NCI-H2227 treated with DMSO at 0.1 percent for 48 hours (cell line): ENCODE measurements around the gene MMP12.
A peak's percentile ranks its signal among the peaks of the same experiment; 100 is the strongest.
"Not testable (repeated sequence)": the region's sequence is repeated elsewhere in the genome, so short reads cannot be mapped to it uniquely, and the experiment has no call there.

Experiments
- DNase-seq: peaks from one replicate; lab custom pipeline; 2025; lab: John Stamatoyannopoulos, UW

The MMP12 gene

GRCh38 chr11:102874852-102875251 lies at the start of gene MMP12:
Gene MMP12, minus strand, starts transcription at chr11:102874982. Its CDS starts 45 bp downstream, at chr11:102874937.
- no peak for DNase-seq

GRCh38 chr11:102921587-102922220 lies 46.9 kb upstream of the MMP12 start:
- no peak for DNase-seq

GRCh38 chr11:102920118-102920684 lies 45.4 kb upstream of the MMP12 start:
- no peak for DNase-seq

- DNase-seq = no peak
These were observed 40.2 kb upstream of the MMP12 start for GRCh38 chr11:102915044-102915375.

- peak; percentile 0 for DNase-seq
These were observed 39.7 kb upstream of the MMP12 start for GRCh38 chr11:102914238-102915043.

GRCh38 chr11:102912482-102912830 lies 37.7 kb upstream of the MMP12 start:
- no peak for DNase-seq

GRCh38 chr11:102911758-102912481 lies 37.1 kb upstream of the MMP12 start:
- DNase-seq = no peak

GRCh38 chr11:102905848-102906247 lies 31.1 kb upstream of the MMP12 start:
- not testable (repeated sequence) for DNase-seq

GRCh38 chr11:102903895-102904294 lies 29.1 kb upstream of the MMP12 start:
- not testable (repeated sequence) for DNase-seq

GRCh38 chr11:102900346-102900745 lies 25.6 kb upstream of the MMP12 start:
- no peak for DNase-seq

GRCh38 chr11:102891736-102892135 lies 17.0 kb upstream of the MMP12 start:
- DNase-seq = no peak

GRCh38 chr11:102886999-102887398 lies 12.2 kb upstream of the MMP12 start:
- DNase-seq = no peak

GRCh38 chr11:102883141-102883540 lies 8.4 kb upstream of the MMP12 start:
- DNase-seq = no peak

GRCh38 chr11:102882389-102883024 lies 7.7 kb upstream of the MMP12 start:
- DNase-seq = no peak

- DNase-seq = no peak
These were observed 5.0 kb upstream of the MMP12 start for GRCh38 chr11:102879801-102880200.

GRCh38 chr11:102878595-102878994 lies 3.8 kb upstream of the MMP12 start:
- DNase-seq = no peak

GRCh38 chr11:102869354-102869964 lies 5.3 kb downstream of the MMP12 start:
- not testable (repeated sequence) for DNase-seq

GRCh38 chr11:102868339-102868738 lies 6.4 kb downstream of the MMP12 start:
- no peak for DNase-seq

GRCh38 chr11:102864724-102865123 lies 10.1 kb downstream of the MMP12 start:
- no peak for DNase-seq

- DNase-seq = no peak
These were observed 20.8 kb downstream of the MMP12 start for GRCh38 chr11:102853956-102854355.

GRCh38 chr11:102853055-102853454 lies 21.7 kb downstream of the MMP12 start:
- DNase-seq = no peak
